ENCODE measurements around the gene MIOX. TPM values are rescaled to one million over a fixed set of nuclear protein-coding genes. Genes with fewer than 3 reads are reported as not detected.

Gene MIOX
- total and polyA plus RNA-seq, 2 of the 13 experiments (the other 11 are each of a cell fraction or from before 2014, with no cell fraction given), result 1.5 to 2.9 TPM

- 0 out of 2 replicates have a peak, but pooled peaks have one; percentile 28 for TF ChIP-seq TMF1 (CRISPR knock-in tag; IDR thresholded peaks at IDR 0.05; ENCODE audit: low read depth)
- TF ChIP-seq AFF4 (CRISPR knock-in tag; IDR thresholded peaks at IDR 0.05), result no peak
- TF ChIP-seq ATF6 (CRISPR knock-in tag; conservative IDR thresholded peaks at IDR 0.05), result no peak
- no peak for TF ChIP-seq SIX1 (CRISPR knock-in tag; IDR thresholded peaks at IDR 0.05; ENCODE audit: borderline replicate concordance)
- no peak for TF ChIP-seq ZNF512 (CRISPR knock-in tag; IDR thresholded peaks at IDR 0.05)
- no peak for TF ChIP-seq MAZ (IDR thresholded peaks at IDR 0.05; ENCODE audit: borderline replicate concordance, low read depth, low read length)
- peak; percentile 48; the same call in 1 of the 2 replicates for TF ChIP-seq MAZ (CRISPR knock-in tag; IDR thresholded peaks at IDR 0.05; ENCODE audit: low read depth)
- TF ChIP-seq HOXA9 (CRISPR knock-in tag; IDR thresholded peaks at IDR 0.05; ENCODE audit: borderline replicate concordance), result no peak; the same call in 1 of the 2 replicates
- no peak for TF ChIP-seq ZNF513 (CRISPR knock-in tag; conservative IDR thresholded peaks at IDR 0.05)
These were observed 1.2 kb upstream of the MIOX start (continued) for GRCh38 chr22:50485221-50486131.
